GM12873 (cell line): Measurements from ENCODE around the gene SV2C.

Experiments used
- TF ChIP-seq, protein P1 (sequence below): IDR thresholded peaks from 2 replicates; pipeline ENCODE4 v1.5.1; 2012; ENCODE audit warnings: low read depth, mild to moderate bottlenecking, moderate library complexity, low read length, control low read depth; ENCODE audit not compliant: insufficient read depth; ENCODE audit errors: missing control alignments

SV2C gene

GRCh38 chr5:76196886-76197489, 113.8 kb downstream of the SV2C start:
- TF ChIP-seq, protein P1, sequence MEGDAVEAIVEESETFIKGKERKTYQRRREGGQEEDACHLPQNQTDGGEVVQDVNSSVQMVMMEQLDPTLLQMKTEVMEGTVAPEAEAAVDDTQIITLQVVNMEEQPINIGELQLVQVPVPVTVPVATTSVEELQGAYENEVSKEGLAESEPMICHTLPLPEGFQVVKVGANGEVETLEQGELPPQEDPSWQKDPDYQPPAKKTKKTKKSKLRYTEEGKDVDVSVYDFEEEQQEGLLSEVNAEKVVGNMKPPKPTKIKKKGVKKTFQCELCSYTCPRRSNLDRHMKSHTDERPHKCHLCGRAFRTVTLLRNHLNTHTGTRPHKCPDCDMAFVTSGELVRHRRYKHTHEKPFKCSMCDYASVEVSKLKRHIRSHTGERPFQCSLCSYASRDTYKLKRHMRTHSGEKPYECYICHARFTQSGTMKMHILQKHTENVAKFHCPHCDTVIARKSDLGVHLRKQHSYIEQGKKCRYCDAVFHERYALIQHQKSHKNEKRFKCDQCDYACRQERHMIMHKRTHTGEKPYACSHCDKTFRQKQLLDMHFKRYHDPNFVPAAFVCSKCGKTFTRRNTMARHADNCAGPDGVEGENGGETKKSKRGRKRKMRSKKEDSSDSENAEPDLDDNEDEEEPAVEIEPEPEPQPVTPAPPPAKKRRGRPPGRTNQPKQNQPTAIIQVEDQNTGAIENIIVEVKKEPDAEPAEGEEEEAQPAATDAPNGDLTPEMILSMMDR: no peak

GRCh38 chr5:76197726-76198125, 114.5 kb downstream of the SV2C start:
- TF ChIP-seq, protein P1: no peak

DNA sequence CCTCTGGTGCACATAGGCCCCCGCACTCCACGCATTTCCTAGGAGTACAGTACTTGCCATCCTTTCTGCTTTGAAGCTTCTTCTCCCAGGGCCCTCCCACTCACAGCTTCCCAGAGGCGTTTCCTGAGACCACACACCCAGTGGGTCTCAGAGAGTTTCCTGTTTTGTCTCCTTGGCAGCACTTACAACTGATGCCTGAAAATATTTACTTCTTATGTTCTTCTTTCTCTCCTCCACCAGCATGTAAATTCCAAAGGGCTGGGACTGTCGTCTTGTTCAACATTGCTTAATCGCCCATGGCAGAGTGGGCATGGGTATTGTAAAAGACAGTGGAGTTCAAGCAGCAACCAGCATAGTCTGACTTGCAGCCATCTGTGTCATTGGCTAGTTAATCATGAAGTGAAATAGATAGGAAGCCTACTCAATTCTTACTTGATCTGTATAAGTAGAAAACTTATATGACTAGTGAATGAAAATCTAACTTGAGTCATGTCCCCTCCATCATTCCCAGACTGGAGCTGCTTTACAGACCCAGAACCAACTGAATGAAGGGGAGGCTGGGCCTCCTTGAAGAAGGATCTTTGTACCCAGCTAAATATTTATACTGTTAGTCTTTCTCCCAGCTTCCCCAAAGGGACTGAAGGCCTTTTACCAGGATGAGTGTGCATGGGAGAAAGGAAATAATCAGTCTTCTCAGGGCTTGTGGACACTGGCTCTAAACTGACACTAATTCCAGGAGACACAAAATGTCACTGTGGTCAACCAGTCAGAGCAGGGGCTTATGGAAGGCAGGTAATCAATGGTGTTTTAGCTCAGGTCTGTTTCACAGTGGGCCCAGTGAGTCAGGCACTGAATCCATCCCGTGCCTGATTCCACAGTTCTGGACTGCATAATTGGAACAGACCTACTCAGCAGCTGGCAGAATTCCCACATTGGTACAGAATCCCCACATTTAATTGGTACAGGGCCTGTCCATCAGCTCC, 116.4 kb downstream of the SV2C start:
- TF ChIP-seq, protein P1: no peak

GRCh38 chr5:76202182-76202581, 119.0 kb downstream of the SV2C start:
- TF ChIP-seq, protein P1: no peak

DNA sequence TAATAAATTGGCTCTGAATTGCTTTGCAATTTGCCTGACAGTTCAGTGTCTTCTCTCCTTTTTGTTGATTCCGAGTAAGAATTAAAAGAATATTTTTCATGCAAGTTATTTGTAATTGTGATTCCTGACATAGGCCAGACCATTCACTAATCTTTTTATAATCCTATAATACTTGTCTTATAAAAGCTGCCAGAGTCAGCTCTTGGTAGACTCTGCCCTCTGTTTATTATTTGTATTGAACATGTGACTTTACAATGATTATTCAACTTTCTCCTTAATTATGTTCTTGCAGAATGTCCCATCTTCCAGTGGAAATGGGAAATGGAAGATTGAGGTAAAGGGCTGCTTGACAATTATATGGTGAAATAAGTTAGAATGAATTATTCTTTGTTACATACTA, 121.0 kb downstream of the SV2C start:
- TF ChIP-seq, protein P1: no peak

DNA sequence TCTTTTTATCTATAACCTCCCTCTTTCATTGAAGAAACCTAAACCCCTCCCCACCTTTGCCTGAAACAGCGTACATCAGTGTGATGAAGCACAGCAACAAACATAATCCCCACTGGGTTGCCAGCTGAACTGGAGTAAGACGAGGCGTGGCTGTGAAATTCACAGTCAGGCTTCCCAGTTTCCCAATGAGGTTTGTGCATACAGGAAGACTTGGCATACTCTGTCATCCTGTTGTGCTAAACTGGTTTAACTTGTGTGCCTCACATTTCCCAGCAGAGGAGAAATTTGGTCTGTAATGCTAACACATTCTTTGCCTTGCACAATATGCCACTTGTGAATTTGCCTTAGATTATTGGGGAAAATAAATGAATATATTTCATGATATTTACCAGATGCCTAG, 121.5 kb downstream of the SV2C start:
- TF ChIP-seq, protein P1: no peak

DNA sequence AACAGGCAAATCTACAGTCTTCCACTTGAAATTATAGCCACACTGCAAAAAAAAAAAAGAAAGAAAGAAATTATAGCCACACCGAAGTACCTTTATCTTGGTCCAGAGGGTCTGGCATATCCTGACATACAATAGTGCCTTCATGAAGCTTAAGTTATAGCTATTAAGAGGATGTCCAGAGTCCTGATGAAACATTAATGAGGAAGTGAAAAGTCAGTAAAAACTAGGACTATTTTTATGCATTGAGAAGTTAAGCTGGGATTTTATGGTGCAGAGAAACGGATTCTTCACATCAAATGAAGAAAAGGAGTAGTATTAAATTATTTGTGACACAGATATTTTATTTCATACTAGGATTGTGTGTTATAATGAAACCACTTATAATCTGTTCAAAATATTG, 123.9 kb downstream of the SV2C start:
- TF ChIP-seq, protein P1: no peak
